HG03045 (cell line): ENCODE measurements around the gene PBXIP1.

Experiments
- ATAC-seq: cut with Tn5 transposase; IDR thresholded peaks from one replicate; pipeline ENCODE4 v1.9.1; 2021; ENCODE audit warnings: mild to moderate bottlenecking, moderate library complexity; ENCODE audit not compliant: unreplicated experiment

The PBXIP1 gene

GRCh38 chr1:154902938-154903566 is 52.8 kb downstream of the PBXIP1 start:
- ATAC-seq, result no peak

GRCh38 chr1:154901591-154901990 is 54.3 kb downstream of the PBXIP1 start:
- ATAC-seq, result no peak

- ATAC-seq, result no peak
Measured at GRCh38 chr1:154899041-154899440, 56.9 kb downstream of the PBXIP1 start.

- no peak for ATAC-seq
Measured at GRCh38 chr1:154896771-154897286, 59.1 kb downstream of the PBXIP1 start.

GRCh38 chr1:154895798-154896197 is 60.1 kb downstream of the PBXIP1 start:
- no peak for ATAC-seq
